Esophagus squamous epithelium (tissue), 5 donors: ENCODE results near the gene CORO2A. TPM values are rescaled to one million over a fixed set of nuclear protein-coding genes. Genes with fewer than 3 reads are reported as not detected.

ENCODE experiments used
- DNase-seq: peaks from one replicate; lab custom pipeline; 2025; lab: John Stamatoyannopoulos, UW
- H3K27ac ChIP-seq, 4 donors: fragments of 200-600 bp; sonication (generic); one replicate each; pipeline ENCODE4 v1.5.1; 2016 to 2019; ENCODE audit warnings: mild to moderate bottlenecking in 1 of 4
- H3K27me3 ChIP-seq, 4 donors: fragments of 200-600 bp; sonication (generic); 1 replicate in 3 of 4; 2 replicates in 1 of 4; pipeline versions ENCODE4 v1.5.1 to v1.6.0; 2017 to 2021; ENCODE audit warnings: antibody characterized with exemption in 1 of 4
- H3K36me3 ChIP-seq, 3 donors: fragments of 200-600 bp; sonication (generic); one replicate each; pipeline ENCODE4 v1.5.1; 2016 to 2019
- H3K4me1 ChIP-seq, 3 donors: fragments of 200-600 bp; sonication (generic); one replicate each; pipeline ENCODE4 v1.5.1; 2017 to 2019
- H3K4me3 ChIP-seq, 4 donors: fragments of 200-600 bp; sonication (generic); 1 replicate in 3 of 4; 2 replicates in 1 of 4; pipeline ENCODE4 v1.5.1; 2016 to 2019; ENCODE audit warnings: mild to moderate bottlenecking in 2 of 4, moderate library complexity in 1 of 4
- H3K9me3 ChIP-seq, 3 donors: fragments of 200-600 bp; sonication (generic); one replicate each; pipeline ENCODE4 v1.5.1; 2016 to 2019
- POLR2A ChIP-seq, 4 donors: fragments of 450-650 bp; IDR thresholded peaks; one replicate each; pipeline ENCODE4 v1.6.1; 2017; ENCODE audit warnings: antibody characterized with exemption in 4 of 4, mild to moderate bottlenecking in 4 of 4, moderate library complexity in 3 of 4
- WGBS, 2 donors: methylation state at CpG; one replicate each; pipeline ENCODE4 v1.1.5; 2018; 5-methylcytosine and 5-hydroxymethylcytosine counted together
- intact Hi-C: fragments of 100-400 bp; cut with DNase I; formaldehyde crosslinking; loops from one replicate; pipeline ENCODE4 v1.15.0; 2022
- total RNA-seq, 4 donors: library from RNA; depleted of rRNA; stranded (reverse); fragments of >200 nt; gene quantifications; one replicate each; pipeline ENCODE4 v1.1.0, GENCODE V29; 2016
- TF ChIP-seq, protein P1 (sequence below), 6 experiments: fragments of 450-650 bp in 4 of 6; fragments of 200-600 bp in 2 of 6; sonication (generic) in 2 of 6; IDR thresholded peaks; one replicate each; pipeline ENCODE4 v1.5.1; 2016 to 2019; ENCODE audit warnings: antibody characterized with exemption in 6 of 6, mild to moderate bottlenecking in 4 of 6, moderate library complexity in 4 of 6
- donor health status: DM: yes; HTN: yes; CAD: no.

Gene CORO2A
- total RNA-seq, 4 donors from 2014 or later: 15.6 to 27.6 (median 26.1) TPM

GRCh38 chr9:98195671-98196070 is 3.2 kb upstream of the CORO2A start:
- no peak for TF ChIP-seq POLR2A (IDR thresholded peaks at IDR 0.05)
- TF ChIP-seq, protein P1, sequence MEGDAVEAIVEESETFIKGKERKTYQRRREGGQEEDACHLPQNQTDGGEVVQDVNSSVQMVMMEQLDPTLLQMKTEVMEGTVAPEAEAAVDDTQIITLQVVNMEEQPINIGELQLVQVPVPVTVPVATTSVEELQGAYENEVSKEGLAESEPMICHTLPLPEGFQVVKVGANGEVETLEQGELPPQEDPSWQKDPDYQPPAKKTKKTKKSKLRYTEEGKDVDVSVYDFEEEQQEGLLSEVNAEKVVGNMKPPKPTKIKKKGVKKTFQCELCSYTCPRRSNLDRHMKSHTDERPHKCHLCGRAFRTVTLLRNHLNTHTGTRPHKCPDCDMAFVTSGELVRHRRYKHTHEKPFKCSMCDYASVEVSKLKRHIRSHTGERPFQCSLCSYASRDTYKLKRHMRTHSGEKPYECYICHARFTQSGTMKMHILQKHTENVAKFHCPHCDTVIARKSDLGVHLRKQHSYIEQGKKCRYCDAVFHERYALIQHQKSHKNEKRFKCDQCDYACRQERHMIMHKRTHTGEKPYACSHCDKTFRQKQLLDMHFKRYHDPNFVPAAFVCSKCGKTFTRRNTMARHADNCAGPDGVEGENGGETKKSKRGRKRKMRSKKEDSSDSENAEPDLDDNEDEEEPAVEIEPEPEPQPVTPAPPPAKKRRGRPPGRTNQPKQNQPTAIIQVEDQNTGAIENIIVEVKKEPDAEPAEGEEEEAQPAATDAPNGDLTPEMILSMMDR (IDR thresholded peaks at IDR 0.05): no peak
- peaks cover 3 to 27% (median 20%) of the 10 kb centered on the region in 3 donors for H3K4me1 ChIP-seq
- H3K27ac ChIP-seq: no peak overlapping the region
- DNase-seq: no peak
- intact Hi-C loops: loop anchor here (10.0 kb wide), 1 partner anchor 111 kb away; no protein-coding TSS in a partner anchor
- H3K9me3 ChIP-seq: no peaks in the 10 kb centered on the region
- WGBS, 2 donors: 57 to 80% methylated on average over 1 to 2 of the region's 4 CpGs
- no peaks in the 10 kb centered on the region for H3K27me3 ChIP-seq
- peaks cover 0 to 42% (median 11%) of the 10 kb centered on the region in 3 donors for H3K36me3 ChIP-seq
- no peak overlapping the region for H3K4me3 ChIP-seq

- intact Hi-C loops: loop anchor here (10.0 kb wide), 1 partner anchor 109 kb away; no protein-coding TSS in a partner anchor
- peak overlapping the region; percentile 53 to 75 (median 62) for H3K4me3 ChIP-seq
- H3K27ac ChIP-seq: peak overlapping the region; percentile 89 to 94 (median 90)
- DNase-seq: no peak
- H3K9me3 ChIP-seq: no peaks in the 10 kb centered on the region
- no peaks in the 10 kb centered on the region for H3K27me3 ChIP-seq
- TF ChIP-seq POLR2A (IDR thresholded peaks at IDR 0.05): peak in 1 of 4 donors; percentile 4
- TF ChIP-seq, protein P1 (IDR thresholded peaks at IDR 0.05): no peak
- H3K36me3 ChIP-seq: peaks cover 0 to 20% (median 0%) of the 10 kb centered on the region in 3 donors
- WGBS, 2 donors: 45 to 52% methylated on average over 8 of the region's 8 CpGs
- H3K4me1 ChIP-seq: peaks cover 4 to 41% (median 20%) of the 10 kb centered on the region in 3 donors
Measured at GRCh38 chr9:98193336-98193944, 1.0 kb upstream of the CORO2A start.

DNA sequence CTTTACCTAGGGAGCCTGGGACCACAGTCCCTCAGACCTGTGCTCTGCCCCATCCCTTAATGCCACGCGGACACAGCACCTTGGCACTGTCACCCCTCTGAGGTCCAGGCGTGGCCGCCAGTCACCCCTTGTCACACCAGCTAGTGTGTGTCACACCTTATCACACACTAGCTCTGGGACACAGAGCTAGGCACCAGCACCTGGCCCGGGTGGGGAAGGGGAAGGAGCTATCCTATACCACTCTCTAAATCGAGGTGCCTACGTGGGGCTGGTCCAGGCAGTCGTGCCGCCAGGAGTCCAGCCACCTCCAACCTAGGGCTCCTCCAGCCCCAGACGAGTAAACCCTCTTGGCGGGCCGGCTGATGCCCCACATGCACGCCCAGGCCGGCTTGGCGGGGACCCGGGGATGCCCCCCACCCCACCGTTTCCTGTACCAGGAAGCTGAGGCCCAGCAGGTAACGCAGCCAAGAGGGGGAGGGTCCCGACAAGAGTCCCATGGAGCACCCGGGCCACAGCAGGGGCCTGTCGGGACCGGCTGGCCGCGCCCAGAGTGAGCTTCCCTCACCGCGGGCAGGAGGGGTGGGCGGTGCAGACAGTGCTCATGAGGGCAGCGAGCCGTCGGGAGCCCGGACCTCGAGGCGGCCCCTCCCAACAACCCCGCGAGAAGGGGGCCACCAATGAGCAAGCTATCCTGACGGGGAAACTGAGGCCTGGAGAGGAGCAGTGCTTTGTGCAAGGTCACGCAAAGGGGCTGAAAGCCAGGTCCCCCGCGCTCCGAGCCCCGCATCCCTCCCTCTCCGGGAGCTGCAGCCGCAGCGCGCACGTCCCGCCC is 550 bp downstream of the CORO2A start:
- no peak for DNase-seq
- Histone ChIP-seq H3K4me3 (peak overlapping the region; percentile 53 to 75 (median 62)), H3K36me3 (peaks cover 0 to 5% (median 0%) of the 10 kb centered on the region in 3 donors), H3K4me1 (peaks cover 8 to 50% (median 20%) of the 10 kb centered on the region in 3 donors), H3K9me3 (no peaks in the 10 kb centered on the region), H3K27me3 (no peaks in the 10 kb centered on the region), H3K27ac (peak overlapping the region; percentile 70 to 94 (median 90))
- WGBS, 2 donors: 0% methylated on average over 1 of the region's 47 CpGs; no CpG with 5 or more reads in 1 of the 2 donors
- TF ChIP-seq, protein P1 (IDR thresholded peaks at IDR 0.05): no peak
- TF ChIP-seq POLR2A (IDR thresholded peaks at IDR 0.05): peak in 1 of 4 donors; percentile 36
- intact Hi-C loops: loop anchor here (10.0 kb wide), 1 partner anchor 107 kb away; no protein-coding TSS in a partner anchor

- no peaks in the 10 kb centered on the region for H3K27me3 ChIP-seq
- peak overlapping the region; percentile 53 to 75 (median 62) for H3K4me3 ChIP-seq
- 19 to 43% methylated on average over 2 to 3 of the region's 5 CpGs for WGBS, 2 donors
- H3K36me3 ChIP-seq: no peaks in the 10 kb centered on the region
- H3K27ac ChIP-seq: peak overlapping the region; percentile 70 to 94 (median 90)
- intact Hi-C loops: loop anchor here (10.0 kb wide), 1 partner anchor 106 kb away; no protein-coding TSS in a partner anchor
- H3K9me3 ChIP-seq: no peaks in the 10 kb centered on the region
- H3K4me1 ChIP-seq: peaks cover 8 to 50% (median 20%) of the 10 kb centered on the region in 3 donors
- no peak for TF ChIP-seq POLR2A (IDR thresholded peaks at IDR 0.05)
- TF ChIP-seq, protein P1 (IDR thresholded peaks at IDR 0.05): no peak
- no peak for DNase-seq
Measured at GRCh38 chr9:98191181-98191608, 1.2 kb downstream of the CORO2A start.
